Stimulated activated CD8-positive, alpha-beta memory T cell treated with anti-CD3 and anti-CD28 coated beads, Interleukin-7, amount 100 ng/mL, for 48 hours (primary cell): ENCODE measurements around the gene SSTR3.

Experiments
- DNase-seq, 2 donors: peaks; one replicate each; pipeline ENCODE4 v3.0.0-alpha.2; 2020; ENCODE audit warnings: low read depth in 1 of 2; ENCODE audit errors: extremely low read depth in 1 of 2

Gene SSTR3

DNA sequence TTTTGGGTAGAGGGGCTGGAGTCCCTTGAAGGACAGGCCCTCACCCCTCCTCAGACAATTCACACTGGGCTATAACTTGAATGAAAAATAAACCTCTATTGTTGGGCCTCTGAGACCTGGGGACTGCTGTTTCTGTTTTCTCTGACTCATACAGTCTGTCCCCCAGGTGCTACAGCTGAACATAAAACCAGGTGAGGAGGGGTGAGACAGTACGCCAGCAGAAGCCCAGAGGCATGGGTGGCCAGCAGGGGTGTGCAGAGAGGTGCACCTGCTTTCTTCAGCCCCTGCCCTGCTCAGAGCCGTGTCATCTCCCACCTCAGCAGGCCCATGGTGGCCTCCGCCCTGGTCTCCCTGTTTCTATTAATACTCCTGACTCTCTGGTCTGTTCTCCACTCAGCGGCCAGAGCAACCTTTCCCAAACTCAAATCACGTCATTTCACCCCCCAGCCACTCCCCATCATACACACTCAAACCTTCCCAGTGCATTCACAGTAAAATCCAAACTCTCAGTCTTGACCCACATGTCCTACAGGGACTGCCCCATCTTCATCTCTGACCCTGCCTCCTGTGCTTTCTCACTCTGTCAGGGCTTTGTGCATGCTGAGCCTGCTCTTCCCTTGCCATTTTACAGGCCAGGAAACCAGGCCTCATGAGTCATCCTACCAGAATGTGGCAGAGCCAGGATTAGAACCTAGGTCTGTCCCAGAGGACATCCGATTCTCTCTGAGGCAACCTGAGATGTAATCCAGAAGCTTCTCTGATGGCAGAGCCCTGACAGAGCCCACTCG lies 57.2 kb downstream of the SSTR3 start:
- no peak for DNase-seq
